Testis (tissue), 2 donors: ENCODE measurements around the gene ARHGAP30.

ENCODE experiments used
- CTCF ChIP-seq, 3 experiments: fragments of 450-650 bp in 2 of 3; fragments of 200-600 bp in 1 of 3; sonication (generic) in 1 of 3; IDR thresholded peaks; one replicate each; pipeline ENCODE4 v1.5.1; 2016 to 2019; ENCODE audit warnings: antibody characterized with exemption in 3 of 3, mild to moderate bottlenecking in 2 of 3, moderate library complexity in 1 of 3
- POLR2A ChIP-seq: fragments of 450-650 bp; IDR thresholded peaks from one replicate; pipeline ENCODE4 v1.6.1; 2017; ENCODE audit warnings: antibody characterized with exemption, mild to moderate bottlenecking, moderate library complexity

GRCh38 chr1:161044535-161044907, 25.2 kb downstream of the ARHGAP30 start:
- no peak for TF ChIP-seq CTCF (IDR thresholded peaks at IDR 0.05)
- no peak for TF ChIP-seq POLR2A
